Adrenal gland (tissue), 5 donors: ENCODE measurements around the gene MAP1LC3B2.

Source experiments
- CTCF ChIP-seq, 6 experiments: fragments of 450-650 bp in 4 of 6; fragments of 200-600 bp in 2 of 6; sonication (generic) in 1 of 6; IDR thresholded peaks; 1 replicate in 5 of 6; 2 replicates in 1 of 6; pipeline versions ENCODE4 v1.5.1 to v1.8.0; 2016 to 2021; ENCODE audit warnings: antibody characterized with exemption in 6 of 6, mild to moderate bottlenecking in 2 of 6, moderate library complexity in 1 of 6
- POLR2A ChIP-seq, 2 donors: fragments of 450-650 bp; IDR thresholded peaks; one replicate each; pipeline ENCODE4 v1.6.1; 2017; ENCODE audit warnings: antibody characterized with exemption in 2 of 2, mild to moderate bottlenecking in 2 of 2, moderate library complexity in 1 of 2
- donor health status: DM: no; HTN: no; CAD: no.

- TF ChIP-seq CTCF (IDR thresholded peaks at IDR 0.05) (no peak), POLR2A (IDR thresholded peaks at IDR 0.05) (no peak)
These were observed 43.0 kb downstream of the MAP1LC3B2 start for GRCh38 chr12:116601933-116602810.
